DOHH2 (cell line): ENCODE data around the gene ZNF785.

Experiments
- H3F3A ChIP-seq: fragments of 200-600 bp; sonication (generic), shearing (Covaris generic); 2 replicates; pipeline ENCODE4 v1.6.0; 2016; ENCODE audit warnings: antibody characterized with exemption, mild to moderate bottlenecking; ENCODE audit not compliant: control insufficient read depth, insufficient read depth
- H3K27ac ChIP-seq: fragments of 200-600 bp; sonication (generic); 2 replicates; pipeline ENCODE4 v1.5.1; 2014; ENCODE audit warnings: low read depth, mild to moderate bottlenecking, low read length, moderate library complexity
- H3K27me3 ChIP-seq: fragments of 200-600 bp; sonication (generic); 2 replicates; pipeline ENCODE4 v1.6.1; 2014; ENCODE audit warnings: mild to moderate bottlenecking, low read length, mixed read lengths; ENCODE audit not compliant: control insufficient read depth
- H3K36me3 ChIP-seq: fragments of 200-600 bp; sonication (generic); 2 replicates; pipeline ENCODE4 v1.6.1; 2014; ENCODE audit warnings: mild to moderate bottlenecking, low read length, moderate library complexity, mixed read lengths; ENCODE audit not compliant: control insufficient read depth
- H3K4me1 ChIP-seq: fragments of 200-600 bp; sonication (generic); 2 replicates; pipeline ENCODE4 v1.6.1; 2014; ENCODE audit warnings: mild to moderate bottlenecking, low read length, mixed read lengths; ENCODE audit not compliant: control insufficient read depth
- H3K4me2 ChIP-seq: fragments of 200-600 bp; sonication (generic); 2 replicates; pipeline ENCODE4 v1.6.0; 2014; ENCODE audit warnings: mild to moderate bottlenecking, low read length, moderate library complexity
- H3K4me3 ChIP-seq: fragments of 200-600 bp; sonication (generic); 2 replicates; pipeline ENCODE4 v1.5.1; 2014; ENCODE audit warnings: mild to moderate bottlenecking, low read length, mixed read lengths
- H3K79me2 ChIP-seq: fragments of 200-600 bp; sonication (generic); 2 replicates; pipeline ENCODE4 v1.6.1; 2014; ENCODE audit warnings: mild to moderate bottlenecking, low read length, mixed read lengths; ENCODE audit not compliant: control insufficient read depth
- H3K9me2 ChIP-seq: fragments of 200-600 bp; sonication (generic); replicated peaks from 2 replicates; pipeline ENCODE4 v1.6.1; 2014; ENCODE audit warnings: mild to moderate bottlenecking, low read length, mixed read lengths; ENCODE audit not compliant: control insufficient read depth
- H3K9me3 ChIP-seq: fragments of 200-600 bp; sonication (generic); 2 replicates; pipeline ENCODE4 v1.6.1; 2014; ENCODE audit warnings: antibody characterized with exemption, low read length, mixed read lengths; ENCODE audit not compliant: control insufficient read depth, insufficient read depth
- H4K20me1 ChIP-seq: fragments of 200-600 bp; sonication (generic); 2 replicates; pipeline ENCODE4 v1.6.0; 2014; ENCODE audit warnings: low read depth, mild to moderate bottlenecking, antibody characterized with exemption, low read length, moderate library complexity; ENCODE audit not compliant: control insufficient read depth, insufficient read depth
- EZH2phosphoT487 ChIP-seq: fragments of 200-600 bp; sonication (generic); IDR thresholded peaks from 2 replicates; pipeline ENCODE4 v1.6.1; 2017; ENCODE audit warnings: borderline replicate concordance, mild to moderate bottlenecking, antibody characterized with exemption, low read length, moderate library complexity, mixed read lengths
- TF ChIP-seq, protein P1 (sequence below): fragments of 200-600 bp; sonication (generic); IDR thresholded peaks from one replicate; pipeline ENCODE4 v1.5.1; 2014; ENCODE audit warnings: antibody characterized with exemption, mild to moderate bottlenecking, low read depth, low read length; ENCODE audit not compliant: poor library complexity, severe bottlenecking

The ZNF785 gene

DNA sequence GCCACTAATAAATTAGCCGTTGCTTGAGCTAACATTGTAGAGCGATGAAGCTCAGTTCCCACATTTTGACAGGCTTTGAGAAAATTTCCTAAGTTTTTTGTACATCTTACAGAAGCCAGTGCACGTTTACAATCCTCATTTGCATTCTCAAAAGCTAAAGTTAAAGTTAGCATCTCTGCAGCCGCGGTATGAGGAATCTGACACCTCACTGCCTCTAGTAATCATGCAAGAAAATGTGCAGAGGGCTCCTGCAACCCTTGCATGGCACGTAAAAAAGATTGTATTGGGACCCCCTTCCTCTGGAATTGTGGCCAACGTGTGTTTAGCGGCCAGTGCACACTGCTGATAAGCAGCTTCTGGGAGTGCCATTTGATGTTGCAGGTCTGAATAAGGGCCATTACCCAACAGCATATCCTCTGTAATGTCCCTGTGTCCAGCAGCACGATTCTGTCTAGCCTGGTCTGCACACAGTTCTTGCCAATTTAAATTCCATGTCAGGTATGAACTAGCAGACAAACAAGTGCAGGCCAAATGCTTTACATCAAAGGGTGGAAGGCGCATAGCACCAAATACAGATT lies 37.0 kb upstream of the ZNF785 start:
- no peak overlapping the region for H3K27ac ChIP-seq
- no peaks in the 10 kb centered on the region for H3K27me3 ChIP-seq
- H3K4me2 ChIP-seq: peak overlapping the region; percentile 61
- H3K79me2 ChIP-seq: no peaks in the 10 kb centered on the region
- TF ChIP-seq EZH2phosphoT487: no peak
- TF ChIP-seq, protein P1, sequence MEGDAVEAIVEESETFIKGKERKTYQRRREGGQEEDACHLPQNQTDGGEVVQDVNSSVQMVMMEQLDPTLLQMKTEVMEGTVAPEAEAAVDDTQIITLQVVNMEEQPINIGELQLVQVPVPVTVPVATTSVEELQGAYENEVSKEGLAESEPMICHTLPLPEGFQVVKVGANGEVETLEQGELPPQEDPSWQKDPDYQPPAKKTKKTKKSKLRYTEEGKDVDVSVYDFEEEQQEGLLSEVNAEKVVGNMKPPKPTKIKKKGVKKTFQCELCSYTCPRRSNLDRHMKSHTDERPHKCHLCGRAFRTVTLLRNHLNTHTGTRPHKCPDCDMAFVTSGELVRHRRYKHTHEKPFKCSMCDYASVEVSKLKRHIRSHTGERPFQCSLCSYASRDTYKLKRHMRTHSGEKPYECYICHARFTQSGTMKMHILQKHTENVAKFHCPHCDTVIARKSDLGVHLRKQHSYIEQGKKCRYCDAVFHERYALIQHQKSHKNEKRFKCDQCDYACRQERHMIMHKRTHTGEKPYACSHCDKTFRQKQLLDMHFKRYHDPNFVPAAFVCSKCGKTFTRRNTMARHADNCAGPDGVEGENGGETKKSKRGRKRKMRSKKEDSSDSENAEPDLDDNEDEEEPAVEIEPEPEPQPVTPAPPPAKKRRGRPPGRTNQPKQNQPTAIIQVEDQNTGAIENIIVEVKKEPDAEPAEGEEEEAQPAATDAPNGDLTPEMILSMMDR: no peak
- H3K4me3 ChIP-seq: peak overlapping the region; percentile 36
- no peaks in the 10 kb centered on the region for H3F3A ChIP-seq
- no peaks in the 10 kb centered on the region for H3K9me2 ChIP-seq
- H4K20me1 ChIP-seq: no peaks in the 10 kb centered on the region
- peaks cover 22% of the 10 kb centered on the region for H3K4me1 ChIP-seq
- peaks cover 12% of the 10 kb centered on the region; the same call in 1 of the 2 replicates for H3K9me3 ChIP-seq
- no peaks in the 10 kb centered on the region for H3K36me3 ChIP-seq

DNA sequence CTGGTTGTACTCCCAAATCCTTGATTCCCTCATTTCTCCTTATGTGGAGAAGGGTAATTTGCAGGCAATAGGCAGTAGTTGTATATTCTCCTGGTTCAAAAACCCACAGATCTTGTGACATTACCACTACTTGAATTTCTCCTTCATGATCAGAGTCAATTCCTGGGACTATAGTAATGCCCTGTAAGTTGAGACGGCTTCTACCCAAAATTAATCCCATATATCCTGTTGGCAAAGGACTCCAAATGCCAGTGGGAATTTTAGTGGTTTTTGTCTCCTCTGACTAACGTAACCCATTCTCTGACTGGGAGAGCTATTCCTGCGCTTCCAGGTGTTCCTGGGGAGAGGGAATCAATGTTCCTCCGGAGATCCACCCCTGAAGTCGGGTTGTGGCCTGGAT lies 36.3 kb upstream of the ZNF785 start:
- Histone ChIP-seq H3K4me2 (no peak overlapping the region; the same call in 1 of the 2 replicates), H3K9me2 (no peaks in the 10 kb centered on the region), H3F3A (no peaks in the 10 kb centered on the region), H3K9me3 (peaks cover 12% of the 10 kb centered on the region; the same call in 1 of the 2 replicates), H3K79me2 (no peaks in the 10 kb centered on the region), H4K20me1 (no peaks in the 10 kb centered on the region), H3K27ac (no peak overlapping the region), H3K4me1 (peaks cover 22% of the 10 kb centered on the region), H3K4me3 (0 out of 2 replicates have a peak overlapping the region, but pooled peaks have one; percentile 36), H3K36me3 (no peaks in the 10 kb centered on the region), H3K27me3 (no peaks in the 10 kb centered on the region)
- no peak for TF ChIP-seq EZH2phosphoT487
- TF ChIP-seq, protein P1: no peak

DNA sequence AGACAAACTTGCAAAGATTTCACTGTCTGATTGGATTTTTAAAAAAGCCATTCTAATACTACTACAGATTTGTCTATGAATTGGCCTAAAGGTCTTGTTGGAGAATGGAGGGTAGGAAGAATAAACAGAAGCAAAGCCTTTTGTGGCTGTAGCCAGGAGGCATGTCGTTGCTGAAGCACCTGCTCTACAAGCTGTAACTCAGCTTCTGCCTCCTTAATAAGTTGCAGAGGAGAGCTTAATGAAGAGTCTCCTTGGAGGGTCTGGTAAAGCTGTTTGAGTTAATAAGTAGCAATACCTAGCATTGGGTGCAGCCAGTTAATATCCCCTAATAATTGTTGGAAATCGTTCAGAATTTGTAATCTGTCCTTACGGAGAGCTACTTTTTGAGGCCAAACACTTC lies 34.7 kb upstream of the ZNF785 start:
- no peaks in the 10 kb centered on the region for H4K20me1 ChIP-seq
- H3K27me3 ChIP-seq: no peaks in the 10 kb centered on the region
- no peaks in the 10 kb centered on the region for H3F3A ChIP-seq
- no peaks in the 10 kb centered on the region for H3K79me2 ChIP-seq
- H3K4me3 ChIP-seq: no peak overlapping the region
- H3K9me3 ChIP-seq: peaks cover 12% of the 10 kb centered on the region; the same call in 1 of the 2 replicates
- no peaks in the 10 kb centered on the region for H3K9me2 ChIP-seq
- no peak overlapping the region for H3K4me2 ChIP-seq
- TF ChIP-seq, protein P1: no peak
- no peak for TF ChIP-seq EZH2phosphoT487
- no peak overlapping the region for H3K27ac ChIP-seq
- peaks cover 27% of the 10 kb centered on the region for H3K4me1 ChIP-seq
- no peaks in the 10 kb centered on the region for H3K36me3 ChIP-seq
